ENCODE data around the gene BTAF1. TPM values are rescaled to one million over a fixed set of nuclear protein-coding genes. Genes with fewer than 3 reads are reported as not detected.

The BTAF1 gene
- total RNA-seq (2021; ENCODE audit: unreplicated experiment) (33.8 TPM), Bru-seq, nascent RNA (percentile 92 among the genes with signal in this experiment), BruChase-seq, experiment 1, labeled RNA remaining after a 2-hour chase (percentile 88 among the genes with signal in this experiment), BruChase-seq, experiment 2, labeled RNA remaining after a 6-hour chase (percentile 87 among the genes with signal in this experiment)
- 10.1 TPM for polyA plus RNA-seq (2012; ENCODE audit: insufficient read length)
- long read RNA-seq, full-length matches to known transcripts: 3 of 85 reads
- long read RNA-seq, partial matches to known transcripts: 46 of 85 reads
- long read RNA-seq, other reads (novel, unspliced or antisense): 36 of 85 reads

DNA sequence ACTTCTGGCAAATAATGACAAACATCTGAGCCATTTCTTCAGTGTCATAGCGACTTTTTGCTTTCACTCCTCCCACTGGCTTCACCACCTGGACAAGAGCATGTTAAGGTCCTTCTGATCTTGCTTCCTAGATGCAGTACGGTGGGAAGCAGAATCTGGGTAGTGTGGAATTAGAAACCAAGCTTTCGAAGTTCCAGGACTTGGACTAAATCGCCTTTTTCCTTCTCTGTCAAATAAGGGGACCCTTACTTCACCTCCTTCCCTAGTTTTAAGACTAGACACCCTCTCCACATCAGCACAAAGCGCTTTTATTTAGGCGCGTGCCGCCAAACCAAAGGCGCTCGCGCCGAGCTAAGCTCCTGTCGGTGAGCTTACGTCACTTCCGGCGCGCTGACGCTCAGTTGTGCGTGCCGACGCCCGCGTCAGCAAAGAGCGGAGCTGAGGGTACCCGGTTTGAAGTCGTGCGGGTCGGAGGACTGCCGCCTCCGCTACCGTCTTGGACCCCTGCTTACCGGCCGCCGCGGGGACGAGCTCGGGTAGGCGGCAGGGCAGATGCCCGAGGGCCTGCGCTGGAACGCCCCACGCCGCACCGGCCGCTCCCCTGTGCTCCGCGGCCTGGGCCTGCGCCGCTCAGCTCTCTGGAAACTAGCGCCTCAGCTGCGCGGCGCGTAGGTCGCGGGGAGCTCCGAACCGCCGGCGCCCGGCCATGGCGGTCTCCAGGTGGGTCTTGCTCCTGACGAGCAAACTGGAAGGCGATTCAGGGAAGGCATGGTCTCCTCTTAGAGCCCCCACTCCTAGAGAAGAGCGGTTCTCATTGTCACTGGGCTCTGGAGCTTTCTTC, at the start of gene BTAF1:
TSS of gene BTAF1 (plus strand) at position 400 of the 841 bp plus-strand sequence. CDS start at position 707, 307 bp downstream.
- peak; percentile 100 for ATAC-seq
- ChIA-PET POLR2A (interaction anchor here (0.6 to 0.8 kb wide), 4 partner anchors 12 to 610 kb away, joined by 3 to 7 read pairs (median 4); no protein-coding TSS in a partner anchor), CTCF (interaction anchor here (0.5 to 1.2 kb wide), 4 partner anchors 11 to 280 kb away, joined by 3 to 4 read pairs (median 3); no protein-coding TSS in a partner anchor)
- in situ Hi-C loops (cut with HindIII; ENCODE audit: low pct_unique_long_range_greater_than_20kb, low sequenced_read_pairs) (no loop called here), intact Hi-C loops (cut with micrococcal nuclease; ENCODE audit: unreplicated experiment) (no loop called here)
- no peaks in the 10 kb centered on the region for H3K27me3 ChIP-seq (ENCODE audit: control insufficient read depth, insufficient read depth, low read length)
- peak within 1 kb of the TSS; percentile 97 for H3K27ac ChIP-seq (ENCODE audit: low read length)
- H3K4me3 ChIP-seq (ENCODE audit: low read depth in 2 of 2, low read length in 2 of 2): peak within 1 kb of the TSS; percentile 86 to 98
- H3K9me3 ChIP-seq (ENCODE audit: control insufficient read depth, insufficient read depth, low read depth, low read length): no peaks in the 10 kb centered on the region; the same call in 1 of the 2 replicates
- BruUV-seq (replicated peaks): no TSS peak
- peaks cover 7% of the 10 kb centered on the region; the same call in 1 of the 2 replicates for H3K36me3 ChIP-seq (ENCODE audit: control insufficient read depth, insufficient read depth, low read length)
- DNase-seq (ENCODE audit: low read depth, low spot score): peak; percentile 83
- TF ChIP-seq, protein P1, sequence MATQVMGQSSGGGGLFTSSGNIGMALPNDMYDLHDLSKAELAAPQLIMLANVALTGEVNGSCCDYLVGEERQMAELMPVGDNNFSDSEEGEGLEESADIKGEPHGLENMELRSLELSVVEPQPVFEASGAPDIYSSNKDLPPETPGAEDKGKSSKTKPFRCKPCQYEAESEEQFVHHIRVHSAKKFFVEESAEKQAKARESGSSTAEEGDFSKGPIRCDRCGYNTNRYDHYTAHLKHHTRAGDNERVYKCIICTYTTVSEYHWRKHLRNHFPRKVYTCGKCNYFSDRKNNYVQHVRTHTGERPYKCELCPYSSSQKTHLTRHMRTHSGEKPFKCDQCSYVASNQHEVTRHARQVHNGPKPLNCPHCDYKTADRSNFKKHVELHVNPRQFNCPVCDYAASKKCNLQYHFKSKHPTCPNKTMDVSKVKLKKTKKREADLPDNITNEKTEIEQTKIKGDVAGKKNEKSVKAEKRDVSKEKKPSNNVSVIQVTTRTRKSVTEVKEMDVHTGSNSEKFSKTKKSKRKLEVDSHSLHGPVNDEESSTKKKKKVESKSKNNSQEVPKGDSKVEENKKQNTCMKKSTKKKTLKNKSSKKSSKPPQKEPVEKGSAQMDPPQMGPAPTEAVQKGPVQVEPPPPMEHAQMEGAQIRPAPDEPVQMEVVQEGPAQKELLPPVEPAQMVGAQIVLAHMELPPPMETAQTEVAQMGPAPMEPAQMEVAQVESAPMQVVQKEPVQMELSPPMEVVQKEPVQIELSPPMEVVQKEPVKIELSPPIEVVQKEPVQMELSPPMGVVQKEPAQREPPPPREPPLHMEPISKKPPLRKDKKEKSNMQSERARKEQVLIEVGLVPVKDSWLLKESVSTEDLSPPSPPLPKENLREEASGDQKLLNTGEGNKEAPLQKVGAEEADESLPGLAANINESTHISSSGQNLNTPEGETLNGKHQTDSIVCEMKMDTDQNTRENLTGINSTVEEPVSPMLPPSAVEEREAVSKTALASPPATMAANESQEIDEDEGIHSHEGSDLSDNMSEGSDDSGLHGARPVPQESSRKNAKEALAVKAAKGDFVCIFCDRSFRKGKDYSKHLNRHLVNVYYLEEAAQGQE (IDR thresholded peaks at IDR 0.05; ENCODE audit: insufficient read depth in 1 of 2, low read depth in 2 of 2, low read length in 1 of 2): 0 out of 4 replicates have a peak, but pooled peaks of 1 of the 2 experiments have one; percentile 63
- TF ChIP-seq SIN3A (IDR thresholded peaks at IDR 0.05; ENCODE audit: borderline replicate concordance, insufficient read depth, low read depth, low read length) (peak; percentile 86; the same call in 1 of the 2 replicates), CTCF (IDR thresholded peaks at IDR 0.05) (no peak), TCF7L2 (IDR thresholded peaks at IDR 0.05; ENCODE audit: low read depth, low read length) (peak; percentile 92), POLR2AphosphoS5 (IDR thresholded peaks at IDR 0.05; ENCODE audit: low read depth, low read length) (peak; percentile 97)
- H3K4me1 ChIP-seq (ENCODE audit: control insufficient read depth, insufficient read depth, low read length): peaks cover 4% of the 10 kb centered on the region; the same call in 1 of the 2 replicates

GRCh38 chr10:91875156-91875555, 48.4 kb upstream of the BTAF1 start:
- Histone ChIP-seq H3K36me3 (ENCODE audit: control insufficient read depth, insufficient read depth, low read length) (no peaks in the 10 kb centered on the region), H3K27me3 (ENCODE audit: control insufficient read depth, insufficient read depth, low read length) (no peaks in the 10 kb centered on the region), H3K9me3 (ENCODE audit: control insufficient read depth, insufficient read depth, low read depth, low read length) (no peaks in the 10 kb centered on the region), H3K4me3 (ENCODE audit: low read depth in 2 of 2, low read length in 2 of 2) (no peak overlapping the region), H3K4me1 (ENCODE audit: control insufficient read depth, insufficient read depth, low read length) (peaks cover 3% of the 10 kb centered on the region; the same call in 1 of the 2 replicates), H3K27ac (ENCODE audit: low read length) (no peak overlapping the region)
- no TSS peak for BruUV-seq (replicated peaks)
- intact Hi-C loops (cut with micrococcal nuclease; ENCODE audit: unreplicated experiment): no loop called here
- no peak for ATAC-seq
- no peak for DNase-seq (ENCODE audit: low read depth, low spot score)
- POLR2A ChIA-PET: interaction anchor here (0.6 kb wide), 1 partner anchor 455 kb away, joined by 3 read pairs; no protein-coding TSS in a partner anchor
- in situ Hi-C loops (cut with HindIII; ENCODE audit: low pct_unique_long_range_greater_than_20kb, low sequenced_read_pairs): no loop called here
- TF ChIP-seq SIN3A (IDR thresholded peaks at IDR 0.05; ENCODE audit: borderline replicate concordance, insufficient read depth, low read depth, low read length) (no peak), POLR2AphosphoS5 (IDR thresholded peaks at IDR 0.05; ENCODE audit: low read depth, low read length) (no peak), CTCF (IDR thresholded peaks at IDR 0.05) (no peak), TCF7L2 (IDR thresholded peaks at IDR 0.05; ENCODE audit: low read depth, low read length) (no peak)
- TF ChIP-seq, protein P1 (IDR thresholded peaks at IDR 0.05; ENCODE audit: insufficient read depth in 1 of 2, low read depth in 2 of 2, low read length in 1 of 2): no peak
- CTCF ChIA-PET: no interaction called here

Measured in Panc1 (cell line).